H1 (cell line): ENCODE measurements around the gene VSX1. TPM values are rescaled to one million over a fixed set of nuclear protein-coding genes. Genes with fewer than 3 reads are reported as not detected.

Experiments
- CTCF ChIA-PET: fragments of 300-600 bp; sonication (Branson Sonifier 250); formaldehyde crosslinking; loops from one replicate; lab custom pipeline; 2021; ENCODE audit not compliant: partially characterized antibody; lab: Charles Lee
- POLR2A ChIA-PET: fragments of 300-600 bp; sonication (Branson Sonifier 250); formaldehyde crosslinking; loops from one replicate; lab custom pipeline; 2021; ENCODE audit warnings: inconsistent platforms; ENCODE audit not compliant: partially characterized antibody; lab: Charles Lee
- DNase-seq, 2 experiments: peaks; one replicate each; pipeline versions ENCODE4 v3.0.0 to v3.0.0-alpha.2; 2010 to 2022; ENCODE audit warnings: low spot score in 2 of 2, low read depth in 1 of 2, mixed read lengths in 1 of 2
- FAIRE-seq: peaks from 2 replicates; lab custom pipeline; 2011; peaks lifted over from hg19 to GRCh38; lab: Jason Lieb, UNC
- H2AFZ ChIP-seq: 2 replicates; pipeline ENCODE4 v1.8.1; 2012; ENCODE audit warnings: low read length, inconsistent platforms
- H2AK5ac ChIP-seq: 2 replicates; pipeline ENCODE4 v1.6.1; 2013; ENCODE audit warnings: low read depth, low read length
- H2BK120ac ChIP-seq: replicated peaks from 2 replicates; pipeline ENCODE3; 2013; ENCODE audit warnings: low read depth, low read length, inconsistent platforms
- H2BK12ac ChIP-seq: 2 replicates; pipeline ENCODE4 v1.6.1; 2013; ENCODE audit warnings: low read depth, low read length
- H2BK15ac ChIP-seq: 2 replicates; pipeline ENCODE4 v1.6.1; 2013; ENCODE audit warnings: low read length
- H2BK20ac ChIP-seq: 2 replicates; pipeline ENCODE4 v1.6.1; 2013; ENCODE audit warnings: low read length
- H2BK5ac ChIP-seq: 2 replicates; pipeline ENCODE4 v1.6.1; 2013; ENCODE audit warnings: low read depth, low read length
- H3K14ac ChIP-seq: 2 replicates; pipeline ENCODE4 v1.6.1; 2013; ENCODE audit warnings: inconsistent platforms; ENCODE audit not compliant: insufficient read length
- H3K18ac ChIP-seq: 2 replicates; pipeline ENCODE4 v1.6.1; 2013; ENCODE audit warnings: low read length; ENCODE audit errors: extremely low read depth
- H3K23ac ChIP-seq: 2 replicates; pipeline ENCODE4 v1.6.1; 2013; ENCODE audit warnings: inconsistent platforms; ENCODE audit not compliant: insufficient read length
- H3K23me2 ChIP-seq: 2 replicates; pipeline ENCODE4 v1.6.1; 2013; ENCODE audit warnings: low read depth, low read length
- H3K27ac ChIP-seq: 2 replicates; pipeline ENCODE4 v1.6.1; 2011; ENCODE audit warnings: low read depth, low read length, inconsistent platforms
- H3K27me3 ChIP-seq, 4 experiments: replicated peaks in 1 of 4; 1 replicate in 1 of 4; 2 replicates in 3 of 4; pipeline versions ENCODE4 v1.6.1 to v1.8.1; 2011 to 2013; ENCODE audit warnings: low read length in 3 of 4, mild to moderate bottlenecking in 3 of 4, inconsistent platforms in 2 of 4, mixed read lengths in 2 of 4, moderate library complexity in 1 of 4; ENCODE audit not compliant: control insufficient read depth in 3 of 4, insufficient read depth in 3 of 4; ENCODE audit errors: extremely low read depth in 1 of 4
- H3K36me3 ChIP-seq, 4 experiments: 2 replicates each; pipeline versions ENCODE4 v1.6.1 to v1.8.1; 2011 to 2013; ENCODE audit warnings: mild to moderate bottlenecking in 4 of 4, low read length in 3 of 4, moderate library complexity in 2 of 4, control low read depth in 1 of 4, inconsistent platforms in 1 of 4; ENCODE audit not compliant: insufficient read depth in 4 of 4, control insufficient read depth in 2 of 4
- H3K4ac ChIP-seq: replicated peaks from 2 replicates; pipeline ENCODE3; 2013; ENCODE audit warnings: low read length, low read depth, mixed read lengths, inconsistent platforms; ENCODE audit not compliant: insufficient read length
- H3K4me1 ChIP-seq, 4 experiments: replicated peaks in 1 of 4; 1 replicate in 1 of 4; 2 replicates in 3 of 4; pipeline versions ENCODE4 v1.6.1 to v1.8.1; 2011 to 2013; ENCODE audit warnings: low read length in 3 of 4, inconsistent platforms in 2 of 4, mixed read lengths in 1 of 4; ENCODE audit not compliant: insufficient read depth in 4 of 4, control insufficient read depth in 3 of 4
- H3K4me2 ChIP-seq, 2 experiments: 2 replicates each; pipeline versions ENCODE4 v1.6.1 to v1.8.1; 2011 to 2013; ENCODE audit warnings: low read depth in 2 of 2, low read length in 2 of 2, control low read depth in 1 of 2, inconsistent platforms in 1 of 2, mild to moderate bottlenecking in 1 of 2; ENCODE audit not compliant: insufficient read depth in 1 of 2
- H3K4me3 ChIP-seq, 4 experiments: fragments of 200-600, 300-600 bp in 1 of 4; sonication (generic), shearing (Covaris generic), sonication (Bioruptor Twin) in 1 of 4; 2 replicates each; pipeline versions ENCODE4 v1.5.1 to v1.8.1; 2011 to 2016; ENCODE audit warnings: low read length in 4 of 4, low read depth in 3 of 4, control low read depth in 2 of 4, inconsistent platforms in 2 of 4, mild to moderate bottlenecking in 2 of 4, mixed read lengths in 1 of 4, moderate library complexity in 1 of 4; ENCODE audit not compliant: insufficient read depth in 2 of 4; ENCODE audit errors: extremely low read depth in 1 of 4
- H3K56ac ChIP-seq: replicated peaks from 2 replicates; pipeline ENCODE3; 2013; ENCODE audit warnings: low read depth, mild to moderate bottlenecking, mixed read lengths, low read length, inconsistent platforms; ENCODE audit not compliant: insufficient read length
- H3K79me1 ChIP-seq: 2 replicates; pipeline ENCODE4 v1.6.1; 2013; ENCODE audit warnings: low read depth, low read length, control low read depth
- H3K79me2 ChIP-seq, 2 experiments: 2 replicates each; pipeline versions ENCODE4 v1.6.1 to v1.8.1; 2012 to 2013; ENCODE audit warnings: low read length in 2 of 2, mild to moderate bottlenecking in 2 of 2, inconsistent platforms in 1 of 2; ENCODE audit not compliant: insufficient read depth in 2 of 2, control insufficient read depth in 1 of 2
- H3K9ac ChIP-seq, 4 experiments: replicated peaks in 1 of 4; 1 replicate in 1 of 4; 2 replicates in 3 of 4; pipeline versions ENCODE4 v1.6.1 to v1.8.1; 2011 to 2013; ENCODE audit warnings: low read depth in 3 of 4, low read length in 3 of 4, control low read depth in 2 of 4, mild to moderate bottlenecking in 2 of 4, moderate library complexity in 2 of 4, inconsistent platforms in 1 of 4; ENCODE audit errors: extremely low read depth in 1 of 4
- H3K9me3 ChIP-seq, 2 experiments: 2 replicates each; pipeline versions ENCODE4 v1.6.1 to v1.8.1; 2012 to 2013; ENCODE audit warnings: mild to moderate bottlenecking in 2 of 2, moderate library complexity in 2 of 2, control low read depth in 1 of 2, inconsistent platforms in 1 of 2, low read depth in 1 of 2, low read length in 1 of 2, mixed read lengths in 1 of 2; ENCODE audit not compliant: insufficient read depth in 2 of 2
- H4K20me1 ChIP-seq, 2 experiments: replicated peaks in 1 of 2; 2 replicates each; pipeline versions ENCODE3 to v1.8.1; 2011 to 2013; ENCODE audit warnings: inconsistent platforms in 2 of 2, low read length in 2 of 2, mild to moderate bottlenecking in 1 of 2; ENCODE audit not compliant: insufficient read depth in 2 of 2, control insufficient read depth in 1 of 2
- H4K5ac ChIP-seq: 2 replicates; pipeline ENCODE4 v1.6.1; 2013; ENCODE audit warnings: low read length, low read depth, mixed read lengths, inconsistent platforms; ENCODE audit not compliant: insufficient read length
- H4K8ac ChIP-seq: 2 replicates; pipeline ENCODE4 v1.8.0; 2013; ENCODE audit warnings: mild to moderate bottlenecking, moderate library complexity, low read length, inconsistent platforms; ENCODE audit not compliant: insufficient read depth; ENCODE audit errors: extremely low read depth
- H4K91ac ChIP-seq: replicated peaks from 2 replicates; pipeline ENCODE3; 2013; ENCODE audit warnings: low read length, mixed read lengths, inconsistent platforms; ENCODE audit not compliant: insufficient read length
- BACH1 ChIP-seq: IDR thresholded peaks from 2 replicates; pipeline ENCODE4 v1.6.1; 2012; ENCODE audit warnings: low read length, improper control_type of control experiment
- CHD2 ChIP-seq: IDR thresholded peaks from 2 replicates; pipeline ENCODE4 v1.6.1; 2012; ENCODE audit warnings: low read length, improper control_type of control experiment
- EGR1 ChIP-seq: IDR thresholded peaks from 2 replicates; pipeline ENCODE4 v1.6.1; 2011; ENCODE audit warnings: low read depth, low read length, borderline replicate concordance
- HDAC2 ChIP-seq, 2 experiments: fragments of 300-600 bp in 1 of 2; sonication (generic) in 1 of 2; IDR thresholded peaks; 2 replicates each; pipeline ENCODE4 v1.6.1; 2011 to 2012; ENCODE audit warnings: low read depth in 2 of 2, low read length in 2 of 2, mild to moderate bottlenecking in 2 of 2, moderate library complexity in 2 of 2, borderline replicate concordance in 1 of 2, inconsistent platforms in 1 of 2
- HDAC6 ChIP-seq: IDR thresholded peaks from one replicate; pipeline ENCODE4 v1.7.1; 2012; ENCODE audit warnings: low read depth, mild to moderate bottlenecking, inconsistent platforms, low read length, moderate library complexity
- KDM4A ChIP-seq: IDR thresholded peaks from one replicate; pipeline ENCODE4 v1.7.1; 2012; ENCODE audit warnings: low read depth, mild to moderate bottlenecking, moderate library complexity, low read length, inconsistent platforms; ENCODE audit not compliant: severe bottlenecking
- PHF8 ChIP-seq: fragments of 200-600 bp; sonication (generic); conservative IDR thresholded peaks from 2 replicates; pipeline ENCODE4 v1.7.1; 2012; ENCODE audit warnings: low read depth, mild to moderate bottlenecking, inconsistent platforms, low read length, moderate library complexity
- RBBP5 ChIP-seq: IDR thresholded peaks from 2 replicates; pipeline ENCODE4 v1.7.1; 2012; ENCODE audit warnings: low read depth, mild to moderate bottlenecking, inconsistent platforms, low read length, moderate library complexity, borderline replicate concordance
- SAP30 ChIP-seq: fragments of 300-600 bp; sonication (generic); IDR thresholded peaks from 2 replicates; pipeline ENCODE4 v1.7.1; 2012; ENCODE audit warnings: low read length, moderate library complexity, mild to moderate bottlenecking, inconsistent platforms; ENCODE audit not compliant: insufficient read depth, insufficient replicate concordance
- SIRT6 ChIP-seq: IDR thresholded peaks from one replicate; pipeline ENCODE4 v1.7.1; 2012; ENCODE audit warnings: low read length, inconsistent platforms
- SP2 ChIP-seq: IDR thresholded peaks from 2 replicates; pipeline ENCODE4 v1.6.1; 2012; ENCODE audit warnings: mild to moderate bottlenecking, low read length, inconsistent platforms
- WGBS, 2 experiments: shearing (Covaris generic) in 1 of 2; methylation state at CpG; one replicate each; pipeline versions ENCODE4 v1.1.6 to v1.1.7; 2013 to 2015; ENCODE audit warnings: low lambda C conversion rate in 2 of 2, mixed read lengths in 2 of 2, inconsistent platforms in 1 of 2, low coverage in 1 of 2, missing lambda C conversion rate in 1 of 2; ENCODE audit not compliant: insufficient replicate concordance in 2 of 2, insufficient coverage in 1 of 2, insufficient read length in 1 of 2; ENCODE audit errors: extremely low coverage in 1 of 2, missing lambda C conversion rate in 1 of 2; 5-methylcytosine and 5-hydroxymethylcytosine counted together
- polyA plus RNA-seq, 7 experiments: library from polyadenylated mRNA; depleted of rRNA in 3 of 7; stranded (reverse) in 5 of 7; unstranded in 2 of 7; fragments of >200 nt in 5 of 7; fragments of 200-250 nt in 2 of 7; gene quantifications; 1 replicate in 5 of 7; 2 replicates in 1 of 7; 4 replicates in 1 of 7; pipeline versions ENCODE4 v1.2.1 to v1.2.3, GENCODE V29; 2011 to 2013; ENCODE audit warnings: missing spikeins in 2 of 7, mixed read lengths in 2 of 7
- total RNA-seq: library from RNA; stranded (reverse); fragmentation: NEBNext Ultra II Directional; extraction: Animal tissue kit (Norgen Biotek cat#: 25700); gene quantifications from 2 replicates; pipeline ENCODE4 v1.2.1, GENCODE V29; 2021
- TF ChIP-seq, protein P1 (sequence below): IDR thresholded peaks from 2 replicates; pipeline ENCODE4 v1.6.1; 2011; ENCODE audit warnings: low read depth, mild to moderate bottlenecking, low read length; ENCODE audit not compliant: insufficient read depth
- TF ChIP-seq, protein P2 (sequence below): IDR thresholded peaks from 2 replicates; pipeline ENCODE4 v1.6.1; 2012; ENCODE audit warnings: inconsistent platforms

Gene VSX1
- total and polyA plus RNA-seq, 2 of the 8 experiments (the other 6 are each of a cell fraction or from before 2014, with no cell fraction given): 0.14 TPM; not detected in 1

DNA sequence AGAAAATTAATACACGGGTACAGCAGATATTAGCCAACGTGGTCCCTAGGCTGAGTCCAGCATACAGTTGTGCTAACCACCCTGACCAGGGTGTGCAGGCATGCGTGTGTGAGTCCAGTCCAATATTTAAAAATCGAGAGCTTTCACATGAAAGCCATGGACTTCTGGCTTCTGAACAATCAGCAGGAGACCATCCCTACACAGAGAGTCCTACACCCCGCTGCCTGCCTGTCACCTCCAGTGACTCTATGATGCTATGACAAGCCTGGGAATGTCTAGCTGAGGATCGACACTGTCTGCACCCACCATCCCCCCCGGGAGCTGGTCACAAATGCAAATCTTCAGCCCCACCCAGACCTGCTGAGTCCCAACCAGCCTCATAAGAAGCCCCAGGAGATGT, 31.9 kb downstream of the VSX1 start:
- Histone ChIP-seq H3K23ac (no peak overlapping the region), H3K4me1 (peaks cover 0 to 5% (median 4%) of the 10 kb centered on the region in 4 experiments; a peak in 5 of 7 replicates), H3K36me3 (no peaks in the 10 kb centered on the region), H3K27ac (no peak overlapping the region), H3K9me3 (no peaks in the 10 kb centered on the region), H3K18ac (no peak overlapping the region), H3K23me2 (no peaks in the 10 kb centered on the region; the same call in 1 of the 2 replicates), H3K4me3 (no peak overlapping the region), H2AK5ac (no peak overlapping the region), H3K79me2 (no peaks in the 10 kb centered on the region), H3K9ac (no peak overlapping the region), H3K56ac (no peak overlapping the region), H3K14ac (no peak overlapping the region), H3K4ac (no peak overlapping the region), H3K4me2 (no peak overlapping the region), H3K79me1 (no peaks in the 10 kb centered on the region), H3K27me3 (peaks cover 0 to 5% (median 0%) of the 10 kb centered on the region in 4 experiments; a peak in 1 of 7 replicates), H2BK15ac (no peak overlapping the region), H4K91ac (no peak overlapping the region), H2AFZ (no peak overlapping the region), H4K5ac (no peak overlapping the region), H2BK5ac (no peak overlapping the region), H2BK20ac (no peak overlapping the region), H2BK12ac (no peak overlapping the region), H4K8ac (no peak overlapping the region), H4K20me1 (no peaks in the 10 kb centered on the region), H2BK120ac (no peak overlapping the region)
- no peak for FAIRE-seq
- DNase-seq: no peak
- 90% methylated on average over 7 of the region's 7 CpGs; no CpG with 5 or more reads in 1 of the 2 experiments for WGBS, 2 experiments
- CTCF ChIA-PET: interaction anchor here (1.0 to 1.3 kb wide), 2 partner anchors 12 to 16 kb away, joined by 4 to 5 read pairs; no protein-coding TSS in a partner anchor
- POLR2A ChIA-PET: no interaction called here
- TF ChIP-seq SIRT6: no peak
- no peak for TF ChIP-seq SAP30
- TF ChIP-seq KDM4A: no peak
- no peak for TF ChIP-seq EGR1
- no peak for TF ChIP-seq BACH1
- TF ChIP-seq, protein P1, sequence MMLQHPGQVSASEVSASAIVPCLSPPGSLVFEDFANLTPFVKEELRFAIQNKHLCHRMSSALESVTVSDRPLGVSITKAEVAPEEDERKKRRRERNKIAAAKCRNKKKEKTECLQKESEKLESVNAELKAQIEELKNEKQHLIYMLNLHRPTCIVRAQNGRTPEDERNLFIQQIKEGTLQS: no peak
- TF ChIP-seq, protein P2, sequence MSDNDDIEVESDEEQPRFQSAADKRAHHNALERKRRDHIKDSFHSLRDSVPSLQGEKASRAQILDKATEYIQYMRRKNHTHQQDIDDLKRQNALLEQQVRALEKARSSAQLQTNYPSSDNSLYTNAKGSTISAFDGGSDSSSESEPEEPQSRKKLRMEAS: no peak
- no peak for TF ChIP-seq RBBP5
- no peak for TF ChIP-seq HDAC2 (IDR thresholded peaks at IDR 0.05; ENCODE audit: borderline replicate concordance in 1 of 2, low read depth in 2 of 2, low read length in 2 of 2)
- TF ChIP-seq PHF8: no peak
- TF ChIP-seq CHD2: no peak
- TF ChIP-seq HDAC6: no peak
- TF ChIP-seq SP2: no peak
